Measurements from ENCODE around the gene PRG3. TPM values are rescaled to one million over a fixed set of nuclear protein-coding genes. Genes with fewer than 3 reads are reported as not detected.

PRG3 gene
- total RNA-seq, 1 experiment from 2014 or later: not detected

DNA sequence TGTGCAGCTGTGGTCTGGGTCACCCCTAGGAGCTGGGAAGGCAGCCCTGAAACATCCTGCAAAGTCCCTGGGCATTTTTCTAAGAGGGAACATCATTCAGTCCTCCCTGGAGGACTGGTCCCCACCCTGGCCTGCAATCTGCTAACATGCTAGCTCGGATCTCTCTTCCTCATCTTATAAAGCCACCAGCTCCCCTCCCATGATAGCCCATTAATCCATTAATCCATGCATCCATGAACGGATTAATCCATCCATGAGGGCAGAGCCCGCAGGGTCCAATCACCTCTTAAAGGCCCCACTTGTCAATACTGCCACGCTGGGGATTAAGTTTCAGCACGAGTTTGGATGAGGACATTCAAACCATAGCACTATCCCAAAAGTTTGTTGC is 12.1 kb downstream of the PRG3 start:
- CTCF ChIA-PET: no interaction called here
- no peak for ATAC-seq
- in situ Hi-C loops (cut with HindIII; ENCODE audit: low pct_unique_long_range_greater_than_20kb, low sequenced_read_pairs): no loop called here
- Histone ChIP-seq H3K4me1 (ENCODE audit: control insufficient read depth, insufficient read depth, low read length) (no peaks in the 10 kb centered on the region), H3K9me3 (ENCODE audit: control insufficient read depth, insufficient read depth, low read depth, low read length) (no peaks in the 10 kb centered on the region), H3K27me3 (ENCODE audit: control insufficient read depth, insufficient read depth, low read length) (peaks cover 3% of the 10 kb centered on the region; the same call in 1 of the 2 replicates), H3K36me3 (ENCODE audit: control insufficient read depth, insufficient read depth, low read length) (no peaks in the 10 kb centered on the region), H3K27ac (ENCODE audit: low read length) (no peak overlapping the region), H3K4me3 (ENCODE audit: low read depth in 2 of 2, low read length in 2 of 2) (no peak overlapping the region)
- TF ChIP-seq SIN3A (IDR thresholded peaks at IDR 0.05; ENCODE audit: borderline replicate concordance, insufficient read depth, low read depth, low read length) (no peak), POLR2AphosphoS5 (IDR thresholded peaks at IDR 0.05; ENCODE audit: low read depth, low read length) (no peak), TCF7L2 (IDR thresholded peaks at IDR 0.05; ENCODE audit: low read depth, low read length) (no peak)
- TF ChIP-seq, protein P1, sequence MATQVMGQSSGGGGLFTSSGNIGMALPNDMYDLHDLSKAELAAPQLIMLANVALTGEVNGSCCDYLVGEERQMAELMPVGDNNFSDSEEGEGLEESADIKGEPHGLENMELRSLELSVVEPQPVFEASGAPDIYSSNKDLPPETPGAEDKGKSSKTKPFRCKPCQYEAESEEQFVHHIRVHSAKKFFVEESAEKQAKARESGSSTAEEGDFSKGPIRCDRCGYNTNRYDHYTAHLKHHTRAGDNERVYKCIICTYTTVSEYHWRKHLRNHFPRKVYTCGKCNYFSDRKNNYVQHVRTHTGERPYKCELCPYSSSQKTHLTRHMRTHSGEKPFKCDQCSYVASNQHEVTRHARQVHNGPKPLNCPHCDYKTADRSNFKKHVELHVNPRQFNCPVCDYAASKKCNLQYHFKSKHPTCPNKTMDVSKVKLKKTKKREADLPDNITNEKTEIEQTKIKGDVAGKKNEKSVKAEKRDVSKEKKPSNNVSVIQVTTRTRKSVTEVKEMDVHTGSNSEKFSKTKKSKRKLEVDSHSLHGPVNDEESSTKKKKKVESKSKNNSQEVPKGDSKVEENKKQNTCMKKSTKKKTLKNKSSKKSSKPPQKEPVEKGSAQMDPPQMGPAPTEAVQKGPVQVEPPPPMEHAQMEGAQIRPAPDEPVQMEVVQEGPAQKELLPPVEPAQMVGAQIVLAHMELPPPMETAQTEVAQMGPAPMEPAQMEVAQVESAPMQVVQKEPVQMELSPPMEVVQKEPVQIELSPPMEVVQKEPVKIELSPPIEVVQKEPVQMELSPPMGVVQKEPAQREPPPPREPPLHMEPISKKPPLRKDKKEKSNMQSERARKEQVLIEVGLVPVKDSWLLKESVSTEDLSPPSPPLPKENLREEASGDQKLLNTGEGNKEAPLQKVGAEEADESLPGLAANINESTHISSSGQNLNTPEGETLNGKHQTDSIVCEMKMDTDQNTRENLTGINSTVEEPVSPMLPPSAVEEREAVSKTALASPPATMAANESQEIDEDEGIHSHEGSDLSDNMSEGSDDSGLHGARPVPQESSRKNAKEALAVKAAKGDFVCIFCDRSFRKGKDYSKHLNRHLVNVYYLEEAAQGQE (IDR thresholded peaks at IDR 0.05; ENCODE audit: insufficient read depth in 1 of 2, low read depth in 2 of 2, low read length in 1 of 2): no peak
- TF ChIP-seq, protein P2, sequence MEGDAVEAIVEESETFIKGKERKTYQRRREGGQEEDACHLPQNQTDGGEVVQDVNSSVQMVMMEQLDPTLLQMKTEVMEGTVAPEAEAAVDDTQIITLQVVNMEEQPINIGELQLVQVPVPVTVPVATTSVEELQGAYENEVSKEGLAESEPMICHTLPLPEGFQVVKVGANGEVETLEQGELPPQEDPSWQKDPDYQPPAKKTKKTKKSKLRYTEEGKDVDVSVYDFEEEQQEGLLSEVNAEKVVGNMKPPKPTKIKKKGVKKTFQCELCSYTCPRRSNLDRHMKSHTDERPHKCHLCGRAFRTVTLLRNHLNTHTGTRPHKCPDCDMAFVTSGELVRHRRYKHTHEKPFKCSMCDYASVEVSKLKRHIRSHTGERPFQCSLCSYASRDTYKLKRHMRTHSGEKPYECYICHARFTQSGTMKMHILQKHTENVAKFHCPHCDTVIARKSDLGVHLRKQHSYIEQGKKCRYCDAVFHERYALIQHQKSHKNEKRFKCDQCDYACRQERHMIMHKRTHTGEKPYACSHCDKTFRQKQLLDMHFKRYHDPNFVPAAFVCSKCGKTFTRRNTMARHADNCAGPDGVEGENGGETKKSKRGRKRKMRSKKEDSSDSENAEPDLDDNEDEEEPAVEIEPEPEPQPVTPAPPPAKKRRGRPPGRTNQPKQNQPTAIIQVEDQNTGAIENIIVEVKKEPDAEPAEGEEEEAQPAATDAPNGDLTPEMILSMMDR (IDR thresholded peaks at IDR 0.05): no peak
- intact Hi-C loops (cut with micrococcal nuclease; ENCODE audit: unreplicated experiment): no loop called here
- BruUV-seq (replicated peaks): no TSS peak
- no peak for DNase-seq (ENCODE audit: low read depth, low spot score)
- POLR2A ChIA-PET: no interaction called here

GRCh38 chr11:57368106-57368844 is 12.7 kb downstream of the PRG3 start:
- no peak for ATAC-seq
- intact Hi-C loops (cut with micrococcal nuclease; ENCODE audit: unreplicated experiment): no loop called here
- Histone ChIP-seq H3K4me3 (ENCODE audit: low read depth in 2 of 2, low read length in 2 of 2) (no peak overlapping the region), H3K27ac (ENCODE audit: low read length) (no peak overlapping the region), H3K9me3 (ENCODE audit: control insufficient read depth, insufficient read depth, low read depth, low read length) (no peaks in the 10 kb centered on the region), H3K4me1 (ENCODE audit: control insufficient read depth, insufficient read depth, low read length) (no peaks in the 10 kb centered on the region), H3K27me3 (ENCODE audit: control insufficient read depth, insufficient read depth, low read length) (peaks cover 3% of the 10 kb centered on the region; the same call in 1 of the 2 replicates), H3K36me3 (ENCODE audit: control insufficient read depth, insufficient read depth, low read length) (no peaks in the 10 kb centered on the region)
- in situ Hi-C loops (cut with HindIII; ENCODE audit: low pct_unique_long_range_greater_than_20kb, low sequenced_read_pairs): no loop called here
- POLR2A ChIA-PET: interaction anchor here (0.6 kb wide), 1 partner anchor 31 kb away, joined by 3 read pairs; no protein-coding TSS in a partner anchor
- CTCF ChIA-PET: no interaction called here
- BruUV-seq (replicated peaks): no TSS peak
- no peak for DNase-seq (ENCODE audit: low read depth, low spot score)
- TF ChIP-seq SIN3A (IDR thresholded peaks at IDR 0.05; ENCODE audit: borderline replicate concordance, insufficient read depth, low read depth, low read length) (no peak), TCF7L2 (IDR thresholded peaks at IDR 0.05; ENCODE audit: low read depth, low read length) (no peak), POLR2AphosphoS5 (IDR thresholded peaks at IDR 0.05; ENCODE audit: low read depth, low read length) (no peak)
- TF ChIP-seq, protein P2 (IDR thresholded peaks at IDR 0.05): no peak
- TF ChIP-seq, protein P1 (IDR thresholded peaks at IDR 0.05; ENCODE audit: insufficient read depth in 1 of 2, low read depth in 2 of 2, low read length in 1 of 2): no peak

Measured in Panc1 (cell line).